Neural cell (in vitro differentiated cells): Measurements from ENCODE around the gene TNF. TPM values are rescaled to one million over a fixed set of nuclear protein-coding genes. Genes with fewer than 3 reads are reported as not detected.

Source experiments
- H2AFZ ChIP-seq: fragments of 200-600, 300-800 bp; sonication (generic), shearing (Covaris generic); 2 replicates; pipeline ENCODE4 v1.6.0; 2014; ENCODE audit warnings: low read depth, mild to moderate bottlenecking, antibody characterized with exemption, low read length, moderate library complexity
- H3F3A ChIP-seq: fragments of 200-600 bp; shearing (Covaris generic); 2 replicates; pipeline ENCODE4 v1.6.1; 2016; ENCODE audit warnings: mild to moderate bottlenecking, moderate library complexity, mixed read lengths, antibody characterized with exemption, low read length; ENCODE audit not compliant: insufficient read depth, poor library complexity, severe bottlenecking
- H3K27ac ChIP-seq: fragments of 200-600, 300-800 bp; sonication (generic), shearing (Covaris generic); 2 replicates; pipeline ENCODE4 v1.5.1; 2014; ENCODE audit warnings: mild to moderate bottlenecking, low read length, moderate library complexity
- H3K27me3 ChIP-seq: fragments of 300-800, 200-600 bp; sonication (generic), shearing (Covaris generic); 2 replicates; pipeline ENCODE4 v1.6.0; 2014; ENCODE audit warnings: mild to moderate bottlenecking, low read depth, low read length, moderate library complexity; ENCODE audit not compliant: insufficient read depth
- H3K36me3 ChIP-seq: fragments of 300-800, 200-600 bp; sonication (generic), shearing (Covaris generic); 2 replicates; pipeline ENCODE4 v1.5.1; 2014; ENCODE audit warnings: mild to moderate bottlenecking, antibody characterized with exemption, low read length, moderate library complexity; ENCODE audit not compliant: insufficient read depth
- H3K4me2 ChIP-seq: fragments of 300-800, 200-600 bp; sonication (generic), shearing (Covaris generic); 2 replicates; pipeline ENCODE4 v1.6.0; 2014; ENCODE audit warnings: mild to moderate bottlenecking, low read length
- H3K4me3 ChIP-seq: fragments of 300-800, 200-600 bp; sonication (generic), shearing (Covaris generic); 2 replicates; pipeline ENCODE4 v1.5.1; 2014; ENCODE audit warnings: mild to moderate bottlenecking, low read length, moderate library complexity
- H3K79me2 ChIP-seq: fragments of 200-600 bp; shearing (Covaris generic); replicated peaks from 2 replicates; pipeline ENCODE4 v1.6.0; 2014; ENCODE audit warnings: mild to moderate bottlenecking, low read length, moderate library complexity; ENCODE audit not compliant: insufficient read depth
- H3K9ac ChIP-seq: fragments of 300-800, 200-600 bp; sonication (generic), shearing (Covaris generic); 2 replicates; pipeline ENCODE4 v1.6.1; 2016; ENCODE audit warnings: mild to moderate bottlenecking, low read length, mixed read lengths
- H3K9me2 ChIP-seq: fragments of 200-600 bp; shearing (Covaris generic); 2 replicates; pipeline ENCODE4 v1.6.1; 2016; ENCODE audit warnings: mild to moderate bottlenecking, low read length, mixed read lengths; ENCODE audit not compliant: insufficient read depth
- H3K9me3 ChIP-seq: fragments of 200-600, 300-800 bp; sonication (generic), shearing (Covaris generic); 2 replicates; pipeline ENCODE4 v1.6.1; 2016; ENCODE audit warnings: mild to moderate bottlenecking, mixed run types, low read length, moderate library complexity, mixed read lengths
- H4K20me1 ChIP-seq: fragments of 200-600 bp; shearing (Covaris generic); 2 replicates; pipeline ENCODE4 v1.6.1; 2016; ENCODE audit warnings: mild to moderate bottlenecking, mixed run types; ENCODE audit not compliant: insufficient read depth
- CTCF ChIP-seq: fragments of 450-650 bp; IDR thresholded peaks from 2 replicates; pipeline ENCODE4 v1.5.1; 2014; ENCODE audit warnings: antibody characterized with exemption, mild to moderate bottlenecking, moderate library complexity; ENCODE audit not compliant: poor library complexity, severe bottlenecking
- EP300 ChIP-seq: fragments of 450-650 bp; conservative IDR thresholded peaks from 2 replicates; pipeline ENCODE4 v1.6.1; 2014; ENCODE audit warnings: antibody characterized with exemption, mild to moderate bottlenecking, moderate library complexity; ENCODE audit not compliant: poor library complexity, severe bottlenecking
- EZH2 ChIP-seq: fragments of 200-600, 300-800 bp; shearing (Covaris generic), sonication (generic); IDR thresholded peaks from 2 replicates; pipeline ENCODE4 v1.6.1; 2014; ENCODE audit warnings: antibody characterized with exemption, low read length, borderline replicate concordance, mild to moderate bottlenecking; ENCODE audit not compliant: insufficient read depth, poor library complexity, severe bottlenecking
- MXI1 ChIP-seq: fragments of 450-650 bp; conservative IDR thresholded peaks from 2 replicates; pipeline ENCODE4 v1.6.1; 2014; ENCODE audit warnings: antibody characterized with exemption, mild to moderate bottlenecking; ENCODE audit not compliant: poor library complexity, severe bottlenecking
- POLR2AphosphoS5 ChIP-seq: IDR thresholded peaks from 2 replicates; pipeline ENCODE4 v1.6.1; 2012
- RAD21 ChIP-seq: fragments of 450-650 bp; conservative IDR thresholded peaks from 2 replicates; pipeline ENCODE4 v1.6.1; 2014; ENCODE audit warnings: antibody characterized with exemption, mild to moderate bottlenecking, moderate library complexity
- REST ChIP-seq: IDR thresholded peaks from 2 replicates; pipeline ENCODE4 v1.6.1; 2012; ENCODE audit warnings: borderline replicate concordance
- SMC3 ChIP-seq: fragments of 450-650 bp; conservative IDR thresholded peaks from 2 replicates; pipeline ENCODE4 v1.6.1; 2014; ENCODE audit warnings: antibody characterized with exemption, mild to moderate bottlenecking, moderate library complexity; ENCODE audit not compliant: poor library complexity
- TAF1 ChIP-seq: IDR thresholded peaks from 2 replicates; pipeline ENCODE4 v1.6.1; 2012; ENCODE audit warnings: low read depth
- polyA plus RNA-seq: library from polyadenylated mRNA; depleted of rRNA; stranded (reverse); fragments of >200 nt; gene quantifications from 2 replicates; pipeline ENCODE4 v1.2.3, GENCODE V29; 2014

TNF gene
- polyA plus RNA-seq, 1 donor from 2014 or later: not detected

- H3K27ac ChIP-seq: peak within 1 kb of the TSS; percentile 96
- H3K79me2 ChIP-seq: peaks cover 80% of the 10 kb centered on the region
Observed at GRCh38 chr6:31541658-31542521, 33.5 kb upstream of the TNF start, which contains the start of gene DDX39B. TSS of gene DDX39B (minus strand) at chr6:31542003. CDS start at chr6:31540532, 1,471 bp downstream.

More at GRCh38 chr6:31541658-31542521, 33.5 kb upstream of the TNF start, which contains the start of gene DDX39B:
- peak within 1 kb of the TSS; percentile 98 for H3K9ac ChIP-seq
- peak within 1 kb of the TSS; percentile 86 for H3K4me3 ChIP-seq
- H3K9me3 ChIP-seq: no peaks in the 10 kb centered on the region
- no peaks in the 10 kb centered on the region for H3F3A ChIP-seq
- no peaks in the 10 kb centered on the region for H3K9me2 ChIP-seq
- no peaks in the 10 kb centered on the region for H3K36me3 ChIP-seq
- peak within 1 kb of the TSS; percentile 100 for H3K4me2 ChIP-seq
- TF ChIP-seq POLR2AphosphoS5 (peak; percentile 99), EZH2 (no peak), TAF1 (peak; percentile 99), REST (peak; percentile 99), MXI1 (peak; percentile 86), CTCF (peak; percentile 14), RAD21 (no peak), SMC3 (peak; percentile 37), EP300 (peak; percentile 75)
- peaks cover 25% of the 10 kb centered on the region for H4K20me1 ChIP-seq
- no peaks in the 10 kb centered on the region for H3K27me3 ChIP-seq
- H2AFZ ChIP-seq: peak within 1 kb of the TSS; percentile 66
